H1 (cell line): Measurements from ENCODE around the gene KLHL29. TPM values are rescaled to one million over a fixed set of nuclear protein-coding genes. Genes with fewer than 3 reads are reported as not detected.

Source experiments
- CTCF ChIA-PET: fragments of 300-600 bp; sonication (Branson Sonifier 250); formaldehyde crosslinking; loops from one replicate; lab custom pipeline; 2021; ENCODE audit not compliant: partially characterized antibody; lab: Charles Lee
- POLR2A ChIA-PET: fragments of 300-600 bp; sonication (Branson Sonifier 250); formaldehyde crosslinking; loops from one replicate; lab custom pipeline; 2021; ENCODE audit warnings: inconsistent platforms; ENCODE audit not compliant: partially characterized antibody; lab: Charles Lee
- DNase-seq, 2 experiments: peaks; one replicate each; pipeline versions ENCODE4 v3.0.0 to v3.0.0-alpha.2; 2010 to 2022; ENCODE audit warnings: low spot score in 2 of 2, low read depth in 1 of 2, mixed read lengths in 1 of 2
- FAIRE-seq: peaks from 2 replicates; lab custom pipeline; 2011; peaks lifted over from hg19 to GRCh38; lab: Jason Lieb, UNC
- H2AFZ ChIP-seq: 2 replicates; pipeline ENCODE4 v1.8.1; 2012; ENCODE audit warnings: low read length, inconsistent platforms
- H2AK5ac ChIP-seq: 2 replicates; pipeline ENCODE4 v1.6.1; 2013; ENCODE audit warnings: low read depth, low read length
- H2BK120ac ChIP-seq: replicated peaks from 2 replicates; pipeline ENCODE3; 2013; ENCODE audit warnings: low read depth, low read length, inconsistent platforms
- H2BK12ac ChIP-seq: 2 replicates; pipeline ENCODE4 v1.6.1; 2013; ENCODE audit warnings: low read depth, low read length
- H2BK15ac ChIP-seq: 2 replicates; pipeline ENCODE4 v1.6.1; 2013; ENCODE audit warnings: low read length
- H2BK20ac ChIP-seq: 2 replicates; pipeline ENCODE4 v1.6.1; 2013; ENCODE audit warnings: low read length
- H2BK5ac ChIP-seq: 2 replicates; pipeline ENCODE4 v1.6.1; 2013; ENCODE audit warnings: low read depth, low read length
- H3K14ac ChIP-seq: 2 replicates; pipeline ENCODE4 v1.6.1; 2013; ENCODE audit warnings: inconsistent platforms; ENCODE audit not compliant: insufficient read length
- H3K18ac ChIP-seq: 2 replicates; pipeline ENCODE4 v1.6.1; 2013; ENCODE audit warnings: low read length; ENCODE audit errors: extremely low read depth
- H3K23ac ChIP-seq: 2 replicates; pipeline ENCODE4 v1.6.1; 2013; ENCODE audit warnings: inconsistent platforms; ENCODE audit not compliant: insufficient read length
- H3K23me2 ChIP-seq: 2 replicates; pipeline ENCODE4 v1.6.1; 2013; ENCODE audit warnings: low read depth, low read length
- H3K27ac ChIP-seq: 2 replicates; pipeline ENCODE4 v1.6.1; 2011; ENCODE audit warnings: low read depth, low read length, inconsistent platforms
- H3K27me3 ChIP-seq, 4 experiments: replicated peaks in 1 of 4; 1 replicate in 1 of 4; 2 replicates in 3 of 4; pipeline versions ENCODE4 v1.6.1 to v1.8.1; 2011 to 2013; ENCODE audit warnings: low read length in 3 of 4, mild to moderate bottlenecking in 3 of 4, inconsistent platforms in 2 of 4, mixed read lengths in 2 of 4, moderate library complexity in 1 of 4; ENCODE audit not compliant: control insufficient read depth in 3 of 4, insufficient read depth in 3 of 4; ENCODE audit errors: extremely low read depth in 1 of 4
- H3K36me3 ChIP-seq, 4 experiments: 2 replicates each; pipeline versions ENCODE4 v1.6.1 to v1.8.1; 2011 to 2013; ENCODE audit warnings: mild to moderate bottlenecking in 4 of 4, low read length in 3 of 4, moderate library complexity in 2 of 4, control low read depth in 1 of 4, inconsistent platforms in 1 of 4; ENCODE audit not compliant: insufficient read depth in 4 of 4, control insufficient read depth in 2 of 4
- H3K4ac ChIP-seq: replicated peaks from 2 replicates; pipeline ENCODE3; 2013; ENCODE audit warnings: low read length, low read depth, mixed read lengths, inconsistent platforms; ENCODE audit not compliant: insufficient read length
- H3K4me1 ChIP-seq, 4 experiments: replicated peaks in 1 of 4; 1 replicate in 1 of 4; 2 replicates in 3 of 4; pipeline versions ENCODE4 v1.6.1 to v1.8.1; 2011 to 2013; ENCODE audit warnings: low read length in 3 of 4, inconsistent platforms in 2 of 4, mixed read lengths in 1 of 4; ENCODE audit not compliant: insufficient read depth in 4 of 4, control insufficient read depth in 3 of 4
- H3K4me2 ChIP-seq, 2 experiments: 2 replicates each; pipeline versions ENCODE4 v1.6.1 to v1.8.1; 2011 to 2013; ENCODE audit warnings: low read depth in 2 of 2, low read length in 2 of 2, control low read depth in 1 of 2, inconsistent platforms in 1 of 2, mild to moderate bottlenecking in 1 of 2; ENCODE audit not compliant: insufficient read depth in 1 of 2
- H3K4me3 ChIP-seq, 4 experiments: fragments of 200-600, 300-600 bp in 1 of 4; sonication (generic), shearing (Covaris generic), sonication (Bioruptor Twin) in 1 of 4; 2 replicates each; pipeline versions ENCODE4 v1.5.1 to v1.8.1; 2011 to 2016; ENCODE audit warnings: low read length in 4 of 4, low read depth in 3 of 4, control low read depth in 2 of 4, inconsistent platforms in 2 of 4, mild to moderate bottlenecking in 2 of 4, mixed read lengths in 1 of 4, moderate library complexity in 1 of 4; ENCODE audit not compliant: insufficient read depth in 2 of 4; ENCODE audit errors: extremely low read depth in 1 of 4
- H3K56ac ChIP-seq: replicated peaks from 2 replicates; pipeline ENCODE3; 2013; ENCODE audit warnings: low read depth, mild to moderate bottlenecking, mixed read lengths, low read length, inconsistent platforms; ENCODE audit not compliant: insufficient read length
- H3K79me1 ChIP-seq: 2 replicates; pipeline ENCODE4 v1.6.1; 2013; ENCODE audit warnings: low read depth, low read length, control low read depth
- H3K79me2 ChIP-seq, 2 experiments: 2 replicates each; pipeline versions ENCODE4 v1.6.1 to v1.8.1; 2012 to 2013; ENCODE audit warnings: low read length in 2 of 2, mild to moderate bottlenecking in 2 of 2, inconsistent platforms in 1 of 2; ENCODE audit not compliant: insufficient read depth in 2 of 2, control insufficient read depth in 1 of 2
- H3K9ac ChIP-seq, 4 experiments: replicated peaks in 1 of 4; 1 replicate in 1 of 4; 2 replicates in 3 of 4; pipeline versions ENCODE4 v1.6.1 to v1.8.1; 2011 to 2013; ENCODE audit warnings: low read depth in 3 of 4, low read length in 3 of 4, control low read depth in 2 of 4, mild to moderate bottlenecking in 2 of 4, moderate library complexity in 2 of 4, inconsistent platforms in 1 of 4; ENCODE audit errors: extremely low read depth in 1 of 4
- H3K9me3 ChIP-seq, 2 experiments: 2 replicates each; pipeline versions ENCODE4 v1.6.1 to v1.8.1; 2012 to 2013; ENCODE audit warnings: mild to moderate bottlenecking in 2 of 2, moderate library complexity in 2 of 2, control low read depth in 1 of 2, inconsistent platforms in 1 of 2, low read depth in 1 of 2, low read length in 1 of 2, mixed read lengths in 1 of 2; ENCODE audit not compliant: insufficient read depth in 2 of 2
- H4K20me1 ChIP-seq, 2 experiments: replicated peaks in 1 of 2; 2 replicates each; pipeline versions ENCODE3 to v1.8.1; 2011 to 2013; ENCODE audit warnings: inconsistent platforms in 2 of 2, low read length in 2 of 2, mild to moderate bottlenecking in 1 of 2; ENCODE audit not compliant: insufficient read depth in 2 of 2, control insufficient read depth in 1 of 2
- H4K5ac ChIP-seq: 2 replicates; pipeline ENCODE4 v1.6.1; 2013; ENCODE audit warnings: low read length, low read depth, mixed read lengths, inconsistent platforms; ENCODE audit not compliant: insufficient read length
- H4K8ac ChIP-seq: 2 replicates; pipeline ENCODE4 v1.8.0; 2013; ENCODE audit warnings: mild to moderate bottlenecking, moderate library complexity, low read length, inconsistent platforms; ENCODE audit not compliant: insufficient read depth; ENCODE audit errors: extremely low read depth
- H4K91ac ChIP-seq: replicated peaks from 2 replicates; pipeline ENCODE3; 2013; ENCODE audit warnings: low read length, mixed read lengths, inconsistent platforms; ENCODE audit not compliant: insufficient read length
- CEBPB ChIP-seq: IDR thresholded peaks from 2 replicates; pipeline ENCODE4 v1.6.1; 2012; ENCODE audit warnings: low read depth, low read length
- GABPA ChIP-seq: IDR thresholded peaks from 2 replicates; pipeline ENCODE4 v1.6.1; 2011; ENCODE audit warnings: mild to moderate bottlenecking, low read length, moderate library complexity, borderline replicate concordance; ENCODE audit not compliant: insufficient read depth
- JUND ChIP-seq: IDR thresholded peaks from 2 replicates; pipeline ENCODE4 v1.6.1; 2011; ENCODE audit warnings: mild to moderate bottlenecking, improper control_type of control experiment, low read length
- NANOG ChIP-seq: IDR thresholded peaks from 2 replicates; pipeline ENCODE4 v1.6.1; 2011; ENCODE audit warnings: low read length, low read depth, mild to moderate bottlenecking, inconsistent platforms; ENCODE audit not compliant: insufficient read depth, poor library complexity, severe bottlenecking
- RNF2 ChIP-seq: fragments of 200-900, 300-1000 bp; sonication (generic); IDR thresholded peaks from 2 replicates; pipeline ENCODE4 v1.7.1; 2016; ENCODE audit warnings: borderline replicate concordance, low read depth, mild to moderate bottlenecking, antibody characterized with exemption, low read length; ENCODE audit not compliant: poor library complexity, severe bottlenecking; ENCODE audit errors: missing control alignments
- RXRA ChIP-seq: IDR thresholded peaks from 2 replicates; pipeline ENCODE4 v1.6.1; 2011; ENCODE audit warnings: low read depth, mild to moderate bottlenecking, low read length, moderate library complexity; ENCODE audit not compliant: insufficient read depth
- SP2 ChIP-seq: IDR thresholded peaks from 2 replicates; pipeline ENCODE4 v1.6.1; 2012; ENCODE audit warnings: mild to moderate bottlenecking, low read length, inconsistent platforms
- SRF ChIP-seq: IDR thresholded peaks from 2 replicates; pipeline ENCODE4 v1.6.1; 2011; ENCODE audit warnings: mild to moderate bottlenecking, low read depth, low read length, moderate library complexity
- USF2 ChIP-seq: IDR thresholded peaks from 2 replicates; pipeline ENCODE4 v1.6.1; 2011; ENCODE audit warnings: low read length, improper control_type of control experiment
- WGBS, 2 experiments: shearing (Covaris generic) in 1 of 2; methylation state at CpG; one replicate each; pipeline versions ENCODE4 v1.1.6 to v1.1.7; 2013 to 2015; ENCODE audit warnings: low lambda C conversion rate in 2 of 2, mixed read lengths in 2 of 2, inconsistent platforms in 1 of 2, low coverage in 1 of 2, missing lambda C conversion rate in 1 of 2; ENCODE audit not compliant: insufficient replicate concordance in 2 of 2, insufficient coverage in 1 of 2, insufficient read length in 1 of 2; ENCODE audit errors: extremely low coverage in 1 of 2, missing lambda C conversion rate in 1 of 2; 5-methylcytosine and 5-hydroxymethylcytosine counted together
- polyA plus RNA-seq, 7 experiments: library from polyadenylated mRNA; depleted of rRNA in 3 of 7; stranded (reverse) in 5 of 7; unstranded in 2 of 7; fragments of >200 nt in 5 of 7; fragments of 200-250 nt in 2 of 7; gene quantifications; 1 replicate in 5 of 7; 2 replicates in 1 of 7; 4 replicates in 1 of 7; pipeline versions ENCODE4 v1.2.1 to v1.2.3, GENCODE V29; 2011 to 2013; ENCODE audit warnings: missing spikeins in 2 of 7, mixed read lengths in 2 of 7
- total RNA-seq: library from RNA; stranded (reverse); fragmentation: NEBNext Ultra II Directional; extraction: Animal tissue kit (Norgen Biotek cat#: 25700); gene quantifications from 2 replicates; pipeline ENCODE4 v1.2.1, GENCODE V29; 2021

KLHL29 gene
- total and polyA plus RNA-seq, 2 of the 8 experiments (the other 6 are each of a cell fraction or from before 2014, with no cell fraction given): 1.1 to 4.7 TPM

- Histone ChIP-seq H3K9me3 (no peaks in the 10 kb centered on the region), H3K4ac (no peak overlapping the region)
- TF ChIP-seq CEBPB (no peak), JUND (no peak), RNF2 (no peak), SRF (no peak), USF2 (no peak), NANOG (no peak), RXRA (no peak), SP2 (no peak), GABPA (no peak)
- TF ChIP-seq, all 59 proteins: peak for 0
- peaks cover 2% of the 10 kb centered on the region in 2 experiments for H4K20me1 ChIP-seq
- no peak overlapping the region for H3K14ac ChIP-seq
- no peak overlapping the region for H2AFZ ChIP-seq
- no peak overlapping the region for H3K4me3 ChIP-seq
- no peak overlapping the region for H3K27ac ChIP-seq
- no peak overlapping the region for H3K9ac ChIP-seq
- H3K18ac ChIP-seq: no peak overlapping the region
- no peaks in the 10 kb centered on the region for H3K23me2 ChIP-seq
- ChIA-PET CTCF (interaction anchor here (1.4 kb wide), 1 partner anchor 20 kb away, joined by 4 read pairs; no protein-coding TSS in a partner anchor), POLR2A (no interaction called here)
- no peak overlapping the region for H2BK12ac ChIP-seq
- 87% methylated on average over 4 of the region's 4 CpGs; no CpG with 5 or more reads in 1 of the 2 experiments for WGBS, 2 experiments
- no peak overlapping the region for H3K56ac ChIP-seq
- H4K91ac ChIP-seq: no peak overlapping the region
- FAIRE-seq: no peak
- no peaks in the 10 kb centered on the region; a peak in 1 of 7 replicates for H3K27me3 ChIP-seq
- peaks cover 0 to 3% (median 0%) of the 10 kb centered on the region in 4 experiments; a peak in 1 of 7 replicates for H3K4me1 ChIP-seq
- no peak overlapping the region for H4K5ac ChIP-seq
- no peaks in the 10 kb centered on the region for H3K79me1 ChIP-seq
- no peak for DNase-seq
- H3K4me2 ChIP-seq: no peak overlapping the region
- no peaks in the 10 kb centered on the region for H3K36me3 ChIP-seq
- H2BK20ac ChIP-seq: no peak overlapping the region
- H4K8ac ChIP-seq: no peak overlapping the region
- no peak overlapping the region for H2BK15ac ChIP-seq
- H3K79me2 ChIP-seq: no peaks in the 10 kb centered on the region
- H2AK5ac ChIP-seq: no peak overlapping the region
- no peak overlapping the region for H3K23ac ChIP-seq
- H2BK120ac ChIP-seq: no peak overlapping the region
- no peak overlapping the region for H2BK5ac ChIP-seq
These were observed 9.7 kb downstream of the KLHL29 start for GRCh38 chr2:23394700-23395099.
